NOMO-1 (cell line): Measurements from ENCODE around the gene C1orf116.

Source experiments
- DNase-seq, 2 experiments: peaks; one replicate each; lab custom pipeline; 2025; ENCODE audit not compliant: unreplicated experiment in 2 of 2; lab: John Stamatoyannopoulos, UW

Gene C1orf116

DNA sequence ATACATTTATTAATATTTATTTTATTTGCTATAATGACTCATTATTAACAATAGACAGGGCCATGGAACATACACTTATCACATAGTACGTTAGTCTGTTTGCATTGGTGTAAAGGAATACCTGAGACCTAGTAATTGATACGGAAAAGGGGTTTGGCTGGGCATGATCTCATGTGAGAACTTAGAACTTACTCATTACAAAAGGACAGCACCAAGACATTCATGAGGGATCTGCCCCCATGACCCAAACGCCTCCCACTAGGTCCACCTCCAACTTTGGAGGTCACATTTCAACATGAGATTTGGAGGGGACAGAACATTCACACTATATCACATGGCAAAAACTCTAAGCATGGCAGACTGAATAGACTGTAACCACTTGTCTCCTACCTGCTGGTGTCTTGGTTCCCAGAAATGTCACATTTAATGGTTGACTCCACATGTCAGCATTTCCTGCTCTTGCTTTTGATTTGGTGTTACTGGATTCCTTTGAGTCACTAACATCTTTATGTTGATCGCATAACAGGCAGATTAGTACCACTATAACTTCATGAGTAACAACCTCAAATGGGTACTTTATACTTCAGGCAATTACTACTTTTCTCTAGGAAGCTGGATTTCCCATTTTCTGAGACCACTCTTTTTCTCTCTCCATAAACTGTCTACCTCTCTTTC, 3.5 kb upstream of the C1orf116 start:
- no peak for DNase-seq

DNA sequence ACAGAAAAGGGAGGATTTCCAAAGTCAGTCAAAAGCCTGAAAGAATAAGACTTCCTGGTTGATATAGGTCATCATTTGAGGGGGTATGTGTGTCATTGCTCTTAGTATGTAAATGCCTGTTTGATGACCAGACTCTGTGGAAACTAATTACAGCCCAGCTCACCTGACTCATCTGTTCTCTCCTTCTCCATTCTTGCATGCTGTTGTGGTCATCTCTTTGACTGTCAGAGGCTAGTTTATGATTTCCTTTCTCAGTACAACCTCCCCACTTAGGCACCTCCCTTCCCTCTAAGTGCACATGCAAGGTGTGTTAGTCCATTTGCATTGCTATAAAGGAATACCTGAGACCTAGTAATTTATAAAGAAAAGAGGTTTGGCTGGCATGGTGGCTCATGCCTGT, 2.4 kb upstream of the C1orf116 start:
- no peak for DNase-seq

DNA sequence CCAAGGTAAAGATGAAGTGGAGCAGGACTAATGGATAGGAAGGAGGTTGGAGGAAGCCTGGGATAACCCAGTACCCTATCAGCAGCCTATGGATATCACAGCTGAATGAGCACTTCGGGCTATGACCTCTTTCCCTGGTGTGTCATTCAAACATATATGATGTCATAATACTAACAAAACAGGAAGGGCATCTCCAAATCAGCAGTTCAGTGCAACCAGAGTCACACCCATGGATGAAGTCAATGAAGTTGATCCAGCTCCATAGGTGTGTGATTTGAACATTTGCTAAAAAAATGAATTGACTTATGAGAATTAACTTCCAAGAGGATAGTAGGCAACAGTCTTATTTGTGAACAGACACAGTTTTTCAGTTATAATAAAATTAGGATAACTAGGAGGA, 1.7 kb upstream of the C1orf116 start:
- DNase-seq, result no peak

DNA sequence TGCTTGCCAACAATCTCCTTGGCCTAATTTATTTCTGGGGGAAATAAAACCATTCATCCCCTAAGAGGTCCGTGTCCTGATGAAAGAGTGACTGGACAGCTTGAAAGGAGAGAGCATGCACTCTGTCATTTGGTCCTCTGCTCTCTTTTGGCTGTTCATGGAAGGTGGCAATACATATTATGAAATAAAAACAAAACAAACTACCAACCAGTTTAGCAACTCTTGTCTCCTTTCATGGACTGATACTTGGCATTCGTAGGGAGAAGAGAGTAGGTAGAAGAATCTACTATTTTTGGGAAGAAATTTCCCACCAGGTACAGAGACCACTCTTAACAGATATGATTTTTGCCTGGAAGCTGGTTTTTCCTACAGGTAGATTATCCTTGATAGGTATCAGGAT, 746 bp upstream of the C1orf116 start:
- DNase-seq, result no peak

DNA sequence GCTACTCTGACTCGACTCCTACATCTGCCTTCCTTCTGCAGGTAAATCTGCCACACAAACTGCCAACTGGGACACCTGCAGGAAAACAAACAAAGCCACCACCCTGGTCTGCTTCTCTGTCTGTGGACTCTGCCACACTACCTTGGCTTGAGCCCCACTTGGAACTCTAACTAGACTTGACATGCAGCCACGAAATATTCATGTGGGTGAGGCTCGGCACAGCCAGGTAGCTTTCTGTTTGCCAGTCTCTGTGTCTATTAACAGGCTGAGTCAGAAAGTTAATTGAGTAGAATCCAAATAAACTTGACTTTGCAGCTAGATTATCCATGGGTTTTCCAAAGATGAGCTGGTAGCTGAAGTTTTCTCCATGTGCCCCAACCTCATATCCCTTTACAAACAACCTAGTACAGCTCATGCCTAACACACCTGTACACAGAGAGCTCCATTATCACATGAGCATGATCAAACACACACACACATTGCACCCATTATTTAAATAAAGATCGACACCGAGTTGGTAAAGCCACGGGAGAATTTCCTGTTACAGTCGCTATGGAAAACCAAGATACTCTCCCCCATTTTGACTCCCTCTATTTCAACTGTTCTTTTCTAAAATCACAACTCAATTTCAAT, 808 bp downstream of the C1orf116 start:
- no peak for DNase-seq

DNA sequence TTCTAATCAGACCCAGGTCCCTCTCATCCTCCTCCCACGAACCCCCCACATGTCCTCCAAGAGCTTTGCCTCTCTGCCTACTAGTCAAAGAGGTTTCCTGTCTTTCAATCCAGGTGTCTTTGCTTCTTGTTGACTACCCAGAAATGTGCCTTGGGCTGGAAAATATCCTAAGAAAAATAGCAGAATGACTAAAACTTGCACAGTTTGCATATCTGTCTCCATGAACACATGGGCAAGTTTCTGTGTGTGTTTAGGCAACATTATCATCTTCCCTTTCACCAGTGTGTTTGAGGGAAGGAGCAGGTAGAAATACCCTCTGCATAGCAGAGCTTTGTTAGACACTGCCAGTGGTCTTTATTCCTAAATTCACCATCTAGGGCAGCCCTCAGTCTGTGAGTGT, 1.5 kb downstream of the C1orf116 start:
- DNase-seq, result no peak

DNA sequence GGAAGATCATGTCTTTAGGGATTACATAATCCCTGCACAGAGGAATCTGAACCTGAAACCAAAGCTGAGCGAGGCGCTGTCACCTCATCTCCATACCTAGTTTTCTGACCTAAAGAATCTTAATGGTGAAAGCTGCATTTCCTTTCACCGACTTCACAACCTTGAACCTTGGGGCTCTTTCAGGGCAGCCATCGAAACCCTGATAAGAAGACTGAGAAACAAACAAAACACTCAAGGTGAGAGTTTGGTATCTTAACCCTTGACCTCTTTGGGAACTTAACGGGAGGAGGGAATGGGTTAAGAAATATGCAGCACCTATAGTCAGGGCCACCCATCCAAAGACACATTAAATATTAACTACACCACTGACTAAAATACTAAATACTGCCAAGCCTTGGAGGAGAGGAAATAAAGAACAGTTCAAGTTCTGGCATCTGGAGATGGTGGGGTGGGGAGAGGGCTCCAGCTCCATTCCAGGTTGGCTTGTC, 2.0 kb downstream of the C1orf116 start:
- no peak for DNase-seq

DNA sequence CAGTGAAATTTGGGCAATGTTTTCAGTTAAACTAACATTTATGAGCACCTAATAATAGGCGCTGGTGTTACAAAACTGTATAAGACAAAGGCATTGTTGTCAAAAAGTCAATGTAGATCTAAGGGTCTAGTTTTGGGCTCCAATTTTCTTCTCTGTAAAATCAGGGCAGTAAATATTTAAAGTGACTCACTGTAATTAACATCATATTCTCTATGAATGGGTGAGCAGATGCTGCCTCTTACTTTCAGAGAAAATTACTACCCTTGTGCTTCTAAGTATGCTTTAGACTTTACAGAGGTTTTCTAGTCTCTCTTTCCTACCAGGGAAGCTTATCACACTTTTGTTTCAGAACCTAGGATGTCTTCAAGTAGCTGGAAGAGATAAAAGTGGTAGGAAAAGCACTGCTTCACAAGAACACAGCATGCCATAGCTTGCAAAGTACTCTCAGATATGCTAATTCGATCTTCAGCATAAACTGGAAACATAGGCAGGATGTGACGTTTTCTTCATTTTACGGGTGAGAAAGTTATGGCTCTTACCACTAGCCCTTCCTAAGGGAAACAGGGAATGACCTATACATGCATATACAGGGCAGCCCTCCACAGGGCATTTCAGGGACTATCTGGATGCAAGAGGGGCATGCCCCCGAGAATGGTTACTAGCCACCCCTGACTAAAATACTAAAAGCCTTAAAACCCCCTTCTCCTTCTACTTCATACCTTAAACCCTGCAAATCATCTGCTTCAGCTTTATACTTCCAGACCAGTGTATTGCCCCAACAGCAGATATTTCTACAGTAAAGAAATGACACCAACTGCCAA, 2.6 kb downstream of the C1orf116 start:
- DNase-seq, result no peak

DNA sequence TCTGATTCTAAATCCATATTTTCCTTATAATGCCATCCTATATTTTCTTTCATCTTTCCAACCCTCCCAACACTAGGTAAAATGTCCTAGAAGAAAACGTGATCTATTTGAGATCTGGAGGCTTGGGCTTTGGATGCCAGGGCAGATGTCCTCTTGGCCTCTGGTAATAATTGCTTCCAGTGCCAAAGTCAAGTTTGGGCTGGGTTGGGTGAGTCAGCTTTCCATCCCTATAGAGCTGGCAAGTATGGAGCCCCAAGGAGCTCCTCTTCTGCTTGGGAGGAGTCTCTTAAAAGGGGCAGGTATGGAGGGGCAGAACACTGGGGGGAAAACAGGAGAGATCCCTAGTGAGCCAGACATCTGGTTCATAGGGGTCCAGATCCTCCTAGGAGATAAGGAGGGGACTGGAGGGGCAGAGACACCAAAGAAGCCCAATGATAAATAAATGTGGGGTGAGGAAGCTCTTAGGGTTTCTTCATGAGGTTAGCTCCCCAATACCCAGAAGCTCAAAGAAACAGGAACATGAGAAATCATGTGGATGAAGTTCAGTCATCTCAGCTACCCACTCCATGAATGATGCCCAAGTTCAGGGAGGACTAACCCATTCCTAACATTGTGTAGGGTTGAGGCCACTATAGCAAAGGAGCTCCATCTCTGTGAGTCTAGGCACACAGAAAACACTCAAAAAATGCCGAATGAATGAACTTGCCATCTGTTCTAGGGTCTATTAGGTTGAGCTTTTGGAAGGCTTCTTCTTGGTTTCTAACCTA, 3.5 kb downstream of the C1orf116 start:
- no peak for DNase-seq

DNA sequence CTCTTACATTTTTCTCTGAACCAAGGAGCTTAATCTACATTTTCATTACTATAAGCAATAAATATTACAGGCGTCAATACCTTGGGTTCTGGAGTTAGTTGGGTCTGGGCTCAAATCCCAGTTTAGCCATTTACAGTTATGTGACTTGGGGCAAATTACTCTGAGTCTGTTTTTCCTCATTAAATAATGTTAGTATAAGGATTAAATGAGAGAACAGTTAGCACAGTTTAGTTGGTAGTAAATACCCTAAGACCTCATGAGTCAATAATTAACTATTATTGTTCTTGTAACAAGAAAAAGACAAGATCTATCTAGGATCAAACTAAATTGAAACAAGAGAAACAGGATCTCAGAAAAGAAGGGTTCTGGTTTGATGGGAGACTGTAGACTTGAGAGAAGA, 4.6 kb downstream of the C1orf116 start:
- no peak for DNase-seq

DNA sequence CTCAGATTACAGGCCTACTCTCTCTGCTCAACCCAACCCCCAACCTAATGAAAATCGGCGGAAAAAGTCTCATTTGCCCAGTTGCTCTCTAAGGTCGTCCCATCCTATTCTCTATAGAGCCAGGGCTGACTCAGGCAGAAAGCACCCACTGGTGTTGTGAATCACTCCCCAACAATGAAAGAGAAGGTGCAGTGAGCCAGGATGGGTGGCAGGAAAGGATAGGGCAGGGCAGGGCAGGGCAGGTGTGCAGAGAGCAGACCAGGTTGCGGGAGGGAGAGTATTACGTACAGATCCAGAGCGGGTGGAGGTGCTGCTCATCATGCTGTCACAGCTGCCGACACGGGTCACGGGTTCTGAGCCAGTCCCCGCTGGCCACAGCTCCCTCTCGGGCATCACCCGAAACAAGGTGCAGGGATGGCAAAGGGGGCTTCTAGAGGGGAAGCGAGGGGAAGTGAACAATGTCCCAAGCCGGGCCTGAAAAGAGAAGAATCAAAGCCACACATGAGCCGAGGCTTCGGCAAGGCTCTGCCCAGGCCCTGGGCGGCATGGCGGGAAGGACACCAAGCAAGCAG, 5.3 kb downstream of the C1orf116 start:
- DNase-seq, result no peak

DNA sequence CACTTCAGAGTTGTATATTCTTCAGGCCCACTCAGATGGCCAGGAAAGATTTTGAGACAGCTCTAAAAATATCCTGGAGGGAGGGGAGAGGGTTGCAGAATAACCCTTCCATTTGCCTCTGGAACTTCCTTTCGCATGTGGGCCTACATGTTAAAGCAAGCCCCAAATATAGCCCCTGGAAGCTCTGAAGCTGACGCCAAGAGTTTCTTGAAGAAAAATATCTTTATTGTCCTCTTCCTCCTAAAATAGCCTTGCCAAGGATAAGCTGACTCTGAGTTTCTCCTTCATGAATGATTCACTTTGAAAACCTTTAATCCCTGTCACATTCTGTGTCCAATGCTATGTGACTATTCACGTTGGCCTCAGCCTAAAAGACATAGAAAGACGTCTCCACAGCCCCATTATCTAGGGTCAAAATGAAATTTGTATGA, 6.4 kb downstream of the C1orf116 start:
- DNase-seq, result no peak

DNA sequence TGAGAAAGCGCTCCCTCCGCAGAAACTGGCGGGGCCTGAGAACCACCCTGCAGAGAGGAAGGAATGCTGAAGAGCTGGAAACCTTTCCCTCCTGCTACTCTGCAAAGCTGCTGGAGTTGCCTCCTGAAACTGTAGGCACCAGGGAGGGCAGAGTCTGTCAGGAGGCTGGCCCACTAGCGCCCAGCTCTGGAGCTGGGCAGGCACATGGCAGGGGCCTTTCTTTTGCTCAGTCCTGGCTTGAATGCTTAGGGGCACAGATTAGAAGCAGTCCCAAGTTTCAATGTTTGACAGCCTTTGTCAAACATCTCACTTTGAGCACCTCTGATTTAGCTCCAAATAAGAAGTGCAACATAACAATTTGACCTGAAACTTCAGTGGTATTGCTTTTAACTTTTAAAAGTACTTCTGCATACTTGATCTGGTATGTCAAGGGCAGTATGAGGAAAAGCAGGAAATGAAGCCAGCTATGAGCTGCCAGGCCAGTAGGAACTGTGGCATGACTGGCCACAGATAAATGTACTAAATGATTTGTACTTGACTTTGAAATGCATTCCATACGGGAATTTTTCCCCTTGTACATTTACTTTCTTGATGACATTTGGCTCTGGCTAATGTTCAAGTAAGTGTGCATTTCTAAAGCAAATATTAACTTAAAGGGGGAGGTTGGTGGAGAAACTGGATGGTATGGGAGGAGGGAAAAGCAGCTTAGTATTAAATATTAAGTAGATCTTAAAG, 7.2 kb downstream of the C1orf116 start:
- no peak for DNase-seq

DNA sequence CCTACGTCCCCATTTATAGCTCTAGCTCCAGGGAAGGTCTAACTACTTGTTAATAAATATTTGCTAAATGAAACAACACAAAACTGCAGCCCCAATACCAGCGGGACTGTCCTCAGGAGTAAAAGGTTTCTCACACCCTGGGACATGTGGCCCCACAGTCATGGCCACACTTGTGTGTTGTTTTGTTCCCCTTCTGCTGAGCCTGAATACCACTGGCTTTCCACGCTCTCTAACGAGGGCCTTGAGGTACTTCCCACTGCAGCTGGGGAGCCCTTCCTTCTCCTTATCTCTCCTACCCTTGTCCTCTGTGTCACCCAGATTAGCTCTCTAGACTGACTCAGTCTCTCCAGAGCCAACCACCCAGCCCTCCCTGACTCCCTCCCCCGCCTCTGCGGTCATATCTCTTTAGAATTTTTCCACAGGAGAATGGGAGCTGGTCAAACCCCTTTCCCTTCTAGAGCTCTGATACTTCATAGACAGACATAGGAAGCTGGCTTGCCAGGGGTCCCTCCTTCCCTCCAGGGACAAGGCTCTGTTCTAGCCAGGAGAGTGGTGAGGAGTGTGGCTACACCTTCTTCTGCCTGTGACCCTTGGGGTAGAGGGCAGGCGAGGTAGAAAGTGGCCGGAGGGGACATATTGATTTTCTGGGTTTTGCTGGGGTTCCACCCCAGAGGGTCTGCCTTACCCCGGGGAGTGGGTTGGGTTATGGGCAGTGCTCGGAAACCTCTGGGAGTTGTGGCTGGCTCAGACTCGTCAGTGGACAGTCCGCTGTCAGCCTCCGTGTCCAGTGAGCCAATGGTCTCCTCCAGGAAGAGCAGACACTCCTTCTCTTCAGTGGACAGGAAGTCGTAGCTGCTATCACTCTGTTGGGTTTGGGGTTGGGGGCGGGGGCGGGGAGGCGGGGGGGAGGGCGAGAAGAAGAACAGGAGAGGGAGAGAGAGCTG, 8.1 kb downstream of the C1orf116 start:
- no peak for DNase-seq

DNA sequence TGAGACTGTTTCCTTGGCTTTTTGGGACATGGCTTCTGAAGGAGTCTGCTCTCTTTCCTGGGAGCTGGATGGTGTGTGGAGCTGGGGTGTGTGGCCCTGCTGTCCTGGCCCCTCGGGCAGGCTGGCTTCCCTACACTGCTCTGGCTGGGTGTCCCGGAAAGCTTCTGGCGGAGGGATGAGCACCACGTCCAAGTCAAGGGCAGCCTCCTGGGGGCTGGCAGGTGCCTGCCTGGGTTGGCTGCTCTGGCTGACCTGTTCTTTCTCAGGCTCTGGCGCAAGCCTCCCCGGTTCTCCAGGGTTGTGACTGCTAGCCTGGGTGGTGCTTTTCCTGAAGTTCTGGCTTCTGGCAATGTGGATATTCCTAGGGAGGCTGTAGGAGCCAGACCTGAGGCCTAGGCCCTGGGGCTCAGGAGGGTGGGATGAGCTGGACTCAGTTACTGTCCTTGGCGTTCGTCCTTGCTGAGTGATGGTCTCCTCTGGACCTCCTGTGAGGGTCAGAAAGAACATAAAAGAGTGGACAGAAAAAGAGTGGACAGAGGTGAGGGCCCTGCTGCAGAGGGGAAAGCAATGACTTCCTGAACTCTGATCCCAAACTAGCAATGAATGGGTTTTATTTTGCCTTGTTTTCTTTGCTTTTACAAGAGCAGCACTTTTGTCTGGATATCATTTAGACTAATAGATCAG, 9.4 kb downstream of the C1orf116 start:
- DNase-seq, result no peak

DNA sequence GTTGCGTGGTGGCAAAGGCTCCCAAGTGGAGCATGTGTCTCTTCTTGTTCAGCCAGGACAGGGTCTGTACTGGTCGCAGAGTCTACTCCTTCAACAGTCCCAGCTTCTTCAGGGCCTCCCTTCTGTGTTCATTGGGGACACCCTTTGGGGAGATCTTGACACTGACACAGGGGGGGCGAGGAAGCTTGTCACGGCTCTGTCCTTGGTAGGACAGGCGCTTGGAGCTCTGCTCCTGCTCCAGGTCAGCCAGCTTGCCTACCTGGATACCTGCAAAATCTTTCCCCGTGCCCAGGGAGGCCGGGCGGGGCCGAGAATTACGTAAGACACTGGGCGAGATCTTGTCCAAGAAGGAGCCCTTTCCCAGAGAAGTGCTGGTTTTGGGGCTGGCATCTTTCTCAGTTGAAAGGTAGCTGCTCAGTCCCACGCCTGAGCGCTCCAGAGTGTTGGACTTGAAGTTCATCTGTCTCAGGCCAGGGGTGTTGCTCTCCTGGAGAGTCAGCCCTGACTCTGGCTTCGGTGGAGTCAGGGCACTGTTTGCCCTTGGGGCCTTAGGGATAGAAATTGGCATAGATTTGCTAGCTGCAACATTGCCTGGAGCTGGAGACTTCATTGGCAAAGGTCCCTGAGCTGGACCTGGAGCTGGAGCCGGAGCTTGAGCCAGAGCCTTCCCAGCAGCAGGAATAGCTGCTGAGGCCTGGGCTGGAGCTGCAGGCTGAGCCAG, 10.5 kb downstream of the C1orf116 start:
- DNase-seq, result no peak

DNA sequence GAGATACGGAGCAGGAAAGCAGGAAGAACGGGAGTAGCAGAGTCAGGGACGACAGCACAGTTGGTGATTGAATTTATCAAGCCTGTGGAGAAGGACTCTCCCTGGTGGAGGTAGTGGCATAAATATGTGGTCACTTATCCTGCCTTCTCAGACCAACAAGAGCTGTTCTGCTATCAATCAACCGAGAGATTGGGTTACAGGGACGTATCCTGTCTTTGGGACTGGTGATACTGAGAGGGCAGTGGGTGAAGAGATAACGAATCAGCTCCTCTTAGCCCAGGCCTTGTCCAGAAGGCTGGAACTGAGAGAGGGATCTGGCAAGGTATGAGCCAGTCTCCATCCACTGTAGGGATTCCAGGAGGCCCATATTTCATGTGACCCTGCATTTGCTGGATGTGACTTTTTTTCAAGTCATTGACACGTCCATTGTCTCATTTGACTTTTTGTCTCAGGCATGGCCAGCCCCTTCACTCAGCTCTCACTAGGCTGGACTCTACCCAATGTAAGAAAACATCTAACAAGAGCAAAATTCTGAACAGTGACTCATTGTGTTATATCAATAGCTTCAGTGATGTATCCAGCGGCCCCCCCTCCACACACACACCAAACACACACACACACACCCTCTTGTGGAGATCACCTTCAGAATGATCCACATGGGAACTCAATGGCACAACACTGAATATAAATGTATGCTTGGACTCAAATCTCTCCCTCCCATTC, 11.3 kb downstream of the C1orf116 start:
- DNase-seq, result no peak
